HepG2 (cell line): ENCODE results near the gene PSMA7. TPM values are rescaled to one million over a fixed set of nuclear protein-coding genes. Genes with fewer than 3 reads are reported as not detected.
A peak's percentile ranks its signal among the peaks of the same experiment; 100 is the strongest.

ENCODE experiments used
- CREB1 ChIP-seq, 2 experiments: fragments of 450-650 bp in 1 of 2; IDR thresholded peaks; 2 replicates each; pipeline ENCODE4 v1.6.1; 2016 to 2017; ENCODE audit warnings: control low read depth in 1 of 2, mild to moderate bottlenecking in 1 of 2, missing compliant biosample characterization in 1 of 2, missing genetic modification characterization in 1 of 2
- NBN ChIP-seq: fragments of 450-650 bp; conservative IDR thresholded peaks from 2 replicates; pipeline ENCODE4 v1.6.1; 2017
- NCOA1 ChIP-seq: sonication (generic); formaldehyde crosslinking; IDR thresholded peaks from 2 replicates; pipeline ENCODE4 v1.9.0; 2021; ENCODE audit warnings: missing genetic modification reagents
- PTBP1 ChIP-seq: fragments of 200-400 bp; formaldehyde crosslinking; IDR thresholded peaks from 2 replicates; pipeline ENCODE4 v1.6.1; 2018; ENCODE audit warnings: low read length, low read depth; ENCODE audit not compliant: poor library complexity, severe bottlenecking
- RFXANK ChIP-seq: IDR thresholded peaks from 2 replicates; pipeline ENCODE4 v1.6.1; 2016
- SP140L ChIP-seq: sonication (generic); formaldehyde crosslinking; IDR thresholded peaks from 2 replicates; pipeline ENCODE4 v1.4.0; 2020; ENCODE audit warnings: missing genetic modification reagents, borderline replicate concordance
- ZBTB40 ChIP-seq, 2 experiments: fragments of 450-650 bp in 1 of 2; sonication (generic) in 1 of 2; formaldehyde crosslinking in 1 of 2; IDR thresholded peaks; 2 replicates each; pipeline versions ENCODE4 v1.6.1 to v1.8.0; 2016 to 2022; ENCODE audit warnings: antibody characterized with exemption in 1 of 2, mild to moderate bottlenecking in 1 of 2, missing genetic modification reagents in 1 of 2
- ZGPAT ChIP-seq: IDR thresholded peaks from 2 replicates; pipeline ENCODE4 v1.6.1; 2016; ENCODE audit warnings: mild to moderate bottlenecking
- ZNF17 ChIP-seq: sonication (generic); formaldehyde crosslinking; IDR thresholded peaks from 2 replicates; pipeline ENCODE4 v1.5.0; 2020; ENCODE audit warnings: mild to moderate bottlenecking, missing genetic modification reagents
- polyA plus RNA-seq, 8 experiments: library from polyadenylated mRNA; depleted of rRNA in 3 of 8; stranded (reverse) in 7 of 8; unstranded in 1 of 8; fragments of >200 nt; fragmentation: Illumina TruSeq in 4 of 8; extraction: Trizol in 4 of 8; gene quantifications; 2 replicates each; pipeline versions ENCODE4 v1.2.1 to v1.2.3, GENCODE V29; 2011 to 2016; ENCODE audit warnings: low read depth in 4 of 8, missing spikeins in 1 of 8, mixed read lengths in 1 of 8; ENCODE audit not compliant: insufficient read depth in 1 of 8
- total RNA-seq, 5 experiments: library from RNA; depleted of rRNA; stranded (reverse); fragments of >200 nt; fragmentation: Illumina TruSeq; extraction: Trizol; gene quantifications; 2 replicates each; pipeline ENCODE4 v1.2.3, GENCODE V29; 2016; ENCODE audit warnings: low read depth in 1 of 5
- TF ChIP-seq, protein P1 (sequence below): sonication (generic); formaldehyde crosslinking; IDR thresholded peaks from 2 replicates; pipeline ENCODE4 v1.4.0; 2020; ENCODE audit warnings: missing genetic modification reagents

The PSMA7 gene
- total and polyA plus RNA-seq, 2 of the 13 experiments (the other 11 are each of a cell fraction or from before 2014, with no cell fraction given) = 531 to 631 TPM

GRCh38 chr20:62120990-62121775, 22.0 kb downstream of the PSMA7 start (continued):
- TF ChIP-seq, protein P1, sequence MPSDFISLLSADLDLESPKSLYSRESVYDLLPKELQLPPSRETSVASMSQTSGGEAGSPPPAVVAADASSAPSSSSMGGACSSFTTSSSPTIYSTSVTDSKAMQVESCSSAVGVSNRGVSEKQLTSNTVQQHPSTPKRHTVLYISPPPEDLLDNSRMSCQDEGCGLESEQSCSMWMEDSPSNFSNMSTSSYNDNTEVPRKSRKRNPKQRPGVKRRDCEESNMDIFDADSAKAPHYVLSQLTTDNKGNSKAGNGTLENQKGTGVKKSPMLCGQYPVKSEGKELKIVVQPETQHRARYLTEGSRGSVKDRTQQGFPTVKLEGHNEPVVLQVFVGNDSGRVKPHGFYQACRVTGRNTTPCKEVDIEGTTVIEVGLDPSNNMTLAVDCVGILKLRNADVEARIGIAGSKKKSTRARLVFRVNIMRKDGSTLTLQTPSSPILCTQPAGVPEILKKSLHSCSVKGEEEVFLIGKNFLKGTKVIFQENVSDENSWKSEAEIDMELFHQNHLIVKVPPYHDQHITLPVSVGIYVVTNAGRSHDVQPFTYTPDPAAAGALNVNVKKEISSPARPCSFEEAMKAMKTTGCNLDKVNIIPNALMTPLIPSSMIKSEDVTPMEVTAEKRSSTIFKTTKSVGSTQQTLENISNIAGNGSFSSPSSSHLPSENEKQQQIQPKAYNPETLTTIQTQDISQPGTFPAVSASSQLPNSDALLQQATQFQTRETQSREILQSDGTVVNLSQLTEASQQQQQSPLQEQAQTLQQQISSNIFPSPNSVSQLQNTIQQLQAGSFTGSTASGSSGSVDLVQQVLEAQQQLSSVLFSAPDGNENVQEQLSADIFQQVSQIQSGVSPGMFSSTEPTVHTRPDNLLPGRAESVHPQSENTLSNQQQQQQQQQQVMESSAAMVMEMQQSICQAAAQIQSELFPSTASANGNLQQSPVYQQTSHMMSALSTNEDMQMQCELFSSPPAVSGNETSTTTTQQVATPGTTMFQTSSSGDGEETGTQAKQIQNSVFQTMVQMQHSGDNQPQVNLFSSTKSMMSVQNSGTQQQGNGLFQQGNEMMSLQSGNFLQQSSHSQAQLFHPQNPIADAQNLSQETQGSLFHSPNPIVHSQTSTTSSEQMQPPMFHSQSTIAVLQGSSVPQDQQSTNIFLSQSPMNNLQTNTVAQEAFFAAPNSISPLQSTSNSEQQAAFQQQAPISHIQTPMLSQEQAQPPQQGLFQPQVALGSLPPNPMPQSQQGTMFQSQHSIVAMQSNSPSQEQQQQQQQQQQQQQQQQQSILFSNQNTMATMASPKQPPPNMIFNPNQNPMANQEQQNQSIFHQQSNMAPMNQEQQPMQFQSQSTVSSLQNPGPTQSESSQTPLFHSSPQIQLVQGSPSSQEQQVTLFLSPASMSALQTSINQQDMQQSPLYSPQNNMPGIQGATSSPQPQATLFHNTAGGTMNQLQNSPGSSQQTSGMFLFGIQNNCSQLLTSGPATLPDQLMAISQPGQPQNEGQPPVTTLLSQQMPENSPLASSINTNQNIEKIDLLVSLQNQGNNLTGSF (CRISPR knock-in tag) = no peak
- TF ChIP-seq SP140L (CRISPR knock-in tag) = 0 out of 2 replicates have a peak, but pooled peaks have one; percentile 31
- peak; percentile 68; the same call in 1 of the 2 replicates for TF ChIP-seq ZGPAT
- no peak for TF ChIP-seq NBN
- peak; percentile 26 for TF ChIP-seq PTBP1
- no peak for TF ChIP-seq NCOA1 (CRISPR knock-in tag)
- TF ChIP-seq RFXANK (CRISPR knock-in tag) = peak; percentile 56; the same call in 1 of the 2 replicates
- no peak for TF ChIP-seq CREB1 (IDR thresholded peaks at IDR 0.05)
- no peak for TF ChIP-seq CREB1 (CRISPR knock-in tag; IDR thresholded peaks at IDR 0.05)
- TF ChIP-seq ZNF17 (CRISPR knock-in tag) = peak; percentile 89
- no peak for TF ChIP-seq ZBTB40 (IDR thresholded peaks at IDR 0.05)
- TF ChIP-seq ZBTB40 (CRISPR knock-in tag; IDR thresholded peaks at IDR 0.05) = peak; percentile 44; the same call in 1 of the 2 replicates
